Large intestine (tissue), 3 donors: ENCODE measurements around the gene CHD3. TPM values are rescaled to one million over a fixed set of nuclear protein-coding genes. Genes with fewer than 3 reads are reported as not detected.

Experiments used
- DNase-seq, 2 donors: peaks; one replicate each; pipeline versions ENCODE4 v3.0.0 to v3.0.0-alpha.2; 2013
- H3K27ac ChIP-seq: one replicate; pipeline ENCODE4 v1.5.1; 2013; ENCODE audit warnings: low read length
- H3K27me3 ChIP-seq: 2 replicates; pipeline ENCODE4 v1.6.1; 2013; ENCODE audit warnings: low read length; ENCODE audit not compliant: control insufficient read depth, insufficient read depth
- H3K36me3 ChIP-seq: 2 replicates; pipeline ENCODE4 v1.6.1; 2013; ENCODE audit warnings: low read length; ENCODE audit not compliant: control insufficient read depth, insufficient read depth
- H3K4me1 ChIP-seq: one replicate; pipeline ENCODE4 v1.6.1; 2013; ENCODE audit warnings: low read length; ENCODE audit not compliant: control insufficient read depth, insufficient read depth
- H3K4me3 ChIP-seq: one replicate; pipeline ENCODE4 v1.5.1; 2013; ENCODE audit warnings: low read length
- H3K9me3 ChIP-seq: one replicate; pipeline ENCODE4 v1.6.1; 2013; ENCODE audit warnings: mild to moderate bottlenecking, low read depth, low read length, moderate library complexity; ENCODE audit not compliant: control insufficient read depth
- WGBS: methylation state at CpG from one replicate; pipeline ENCODE4 v1.1.5; 2013; ENCODE audit warnings: low lambda C conversion rate; ENCODE audit not compliant: insufficient coverage; 5-methylcytosine and 5-hydroxymethylcytosine counted together
- polyA plus RNA-seq: library from polyadenylated mRNA; unstranded; fragments of 120-200 nt; gene quantifications from one replicate; pipeline ENCODE4 v1.2.1, GENCODE V29; 2013

CHD3 gene
- polyA plus RNA-seq, 1 donor: 73.8 TPM

DNA sequence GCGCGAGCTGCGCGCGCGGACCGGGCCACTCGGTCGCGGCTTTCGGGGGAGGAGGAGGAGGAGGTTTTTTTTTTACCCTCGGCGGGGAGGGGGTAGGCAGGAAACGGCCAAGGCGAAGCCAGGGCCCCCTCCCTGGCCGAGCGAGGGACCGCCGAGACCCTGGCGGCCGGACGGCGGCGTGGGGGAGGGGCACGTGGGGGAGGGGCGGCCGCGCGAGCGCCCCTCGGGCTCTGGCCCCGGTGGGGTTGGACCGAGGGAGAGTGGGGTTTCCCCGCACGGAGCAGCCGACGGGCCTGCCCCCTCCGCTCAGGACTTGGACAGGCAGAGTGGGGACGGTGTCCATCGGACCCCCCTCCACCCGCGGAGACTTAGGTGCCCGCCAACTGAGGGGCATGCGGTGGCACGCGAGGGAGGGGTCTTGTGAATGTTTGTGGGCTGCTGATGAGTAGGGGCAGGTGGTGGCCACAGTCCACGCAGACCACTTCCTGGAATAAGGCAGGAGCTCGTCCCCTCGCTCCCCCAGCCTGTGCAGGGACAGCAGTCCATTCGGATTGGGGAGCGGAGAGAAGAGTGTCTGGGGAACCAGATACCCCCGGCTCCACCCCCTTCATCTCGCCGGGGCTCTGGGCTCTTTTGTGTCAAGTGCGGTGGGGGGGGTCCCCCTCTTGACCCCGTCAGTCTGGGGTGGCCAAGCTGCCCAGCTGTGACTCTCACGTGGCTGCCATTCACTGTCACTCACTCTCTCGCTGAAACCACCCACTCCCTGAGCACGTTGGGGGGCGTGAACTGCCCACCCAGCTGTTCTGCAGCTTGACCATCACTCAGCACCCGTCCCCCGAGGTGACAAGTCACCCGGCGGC lies 3.0 kb upstream of the CHD3 start:
- WGBS: no CpG with 5 or more reads among the region's 64 CpGs
- Histone ChIP-seq H3K4me1 (peaks cover 58% of the 10 kb centered on the region), H3K27ac (peak overlapping the region; percentile 87)

GRCh38 chr17:7886227-7887037 lies 2.2 kb upstream of the CHD3 start:
- peak in 1 of 2 donors; percentile 61 for DNase-seq
- H3K4me3 ChIP-seq: peak overlapping the region; percentile 79
- no CpG with 5 or more reads among the region's 30 CpGs for WGBS

More for the DNA sequence above, 3.0 kb upstream of the CHD3 start:
- peaks cover 16% of the 10 kb centered on the region for H3K36me3 ChIP-seq
- H3K9me3 ChIP-seq: no peaks in the 10 kb centered on the region
- no peaks in the 10 kb centered on the region for H3K27me3 ChIP-seq
- peak; percentile 41 to 71 for DNase-seq
- H3K4me3 ChIP-seq: peak overlapping the region; percentile 79

GRCh38 chr17:7887038-7887481 lies 1.5 kb upstream of the CHD3 start:
- WGBS: 0% methylated on average over 5 of the region's 8 CpGs
- no peaks in the 10 kb centered on the region for H3K27me3 ChIP-seq
- peak overlapping the region; percentile 87 for H3K27ac ChIP-seq
- H3K36me3 ChIP-seq: peaks cover 19% of the 10 kb centered on the region
- H3K4me1 ChIP-seq: peaks cover 53% of the 10 kb centered on the region
- H3K4me3 ChIP-seq: peak overlapping the region; percentile 79
- H3K9me3 ChIP-seq: no peaks in the 10 kb centered on the region
- no peak for DNase-seq

More at GRCh38 chr17:7886227-7887037, 2.2 kb upstream of the CHD3 start:
- Histone ChIP-seq H3K9me3 (no peaks in the 10 kb centered on the region), H3K4me1 (peaks cover 58% of the 10 kb centered on the region), H3K27me3 (no peaks in the 10 kb centered on the region), H3K27ac (peak overlapping the region; percentile 87), H3K36me3 (peaks cover 15% of the 10 kb centered on the region)

GRCh38 chr17:7887482-7888183 lies 956 bp upstream of the CHD3 start:
- WGBS: no CpG with 5 or more reads among the region's 35 CpGs
- H3K36me3 ChIP-seq: peaks cover 20% of the 10 kb centered on the region

DNA sequence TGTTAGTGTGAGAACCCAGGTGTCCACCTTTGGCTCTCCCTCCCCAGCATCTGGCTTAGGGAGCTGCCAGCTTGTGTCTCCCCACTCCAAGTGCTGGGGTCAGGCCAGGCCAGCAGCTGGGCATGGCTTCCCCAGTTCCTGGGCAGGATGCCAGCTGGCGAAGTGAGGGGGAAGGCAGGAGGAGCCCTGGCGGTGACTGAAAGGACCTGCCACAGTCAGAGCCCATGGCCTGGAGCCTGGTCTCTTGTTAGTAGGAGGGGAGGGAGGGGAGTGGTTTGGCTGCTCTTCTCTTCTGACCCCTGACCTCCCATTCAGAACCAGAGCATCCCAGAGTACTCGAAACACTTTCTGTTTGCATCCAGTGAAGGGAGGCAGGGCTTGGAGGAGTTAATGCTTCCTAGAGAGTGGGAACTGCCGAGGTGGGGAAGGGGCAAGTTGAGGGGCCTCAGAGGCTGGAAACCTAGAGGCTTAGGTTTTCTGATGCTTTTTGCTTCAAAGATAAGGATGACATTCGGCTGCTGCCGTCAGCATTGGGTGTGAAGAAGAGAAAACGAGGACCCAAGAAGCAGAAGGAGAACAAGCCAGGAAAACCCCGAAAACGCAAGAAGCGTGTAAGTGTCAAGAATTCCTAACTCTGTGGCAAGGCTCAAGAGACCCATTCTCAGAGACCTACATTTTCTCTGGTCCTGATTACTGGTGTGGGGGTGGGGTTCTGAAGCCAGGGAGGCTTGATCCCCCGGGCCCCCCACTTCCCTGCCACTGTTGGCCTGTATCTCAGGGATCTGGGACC lies 772 bp downstream of the CHD3 start:
- peaks cover 40% of the 10 kb centered on the region for H3K4me1 ChIP-seq
- H3K36me3 ChIP-seq: peaks cover 35% of the 10 kb centered on the region
- H3K27ac ChIP-seq: peak overlapping the region; percentile 87
- H3K27me3 ChIP-seq: no peaks in the 10 kb centered on the region
- H3K9me3 ChIP-seq: no peaks in the 10 kb centered on the region
- no CpG with 5 or more reads among the region's 11 CpGs for WGBS
- H3K4me3 ChIP-seq: no peak overlapping the region
- peak; percentile 76 to 79 for DNase-seq

More at GRCh38 chr17:7887482-7888183, 956 bp upstream of the CHD3 start:
- no peaks in the 10 kb centered on the region for H3K9me3 ChIP-seq
- DNase-seq: peak; percentile 90 to 94
- peak overlapping the region; percentile 79 for H3K4me3 ChIP-seq
- no peaks in the 10 kb centered on the region for H3K27me3 ChIP-seq
- H3K27ac ChIP-seq: peak overlapping the region; percentile 87
- peaks cover 48% of the 10 kb centered on the region for H3K4me1 ChIP-seq

- no peak overlapping the region for H3K4me3 ChIP-seq
- no peak overlapping the region for H3K27ac ChIP-seq
- H3K9me3 ChIP-seq: no peaks in the 10 kb centered on the region
- H3K27me3 ChIP-seq: no peaks in the 10 kb centered on the region
- 90% methylated on average over 3 of the region's 15 CpGs for WGBS
- no peak for DNase-seq
- H3K4me1 ChIP-seq: peaks cover 17% of the 10 kb centered on the region
- H3K36me3 ChIP-seq: peaks cover 65% of the 10 kb centered on the region
Measured at GRCh38 chr17:7893187-7893880, 4.7 kb downstream of the CHD3 start.

DNA sequence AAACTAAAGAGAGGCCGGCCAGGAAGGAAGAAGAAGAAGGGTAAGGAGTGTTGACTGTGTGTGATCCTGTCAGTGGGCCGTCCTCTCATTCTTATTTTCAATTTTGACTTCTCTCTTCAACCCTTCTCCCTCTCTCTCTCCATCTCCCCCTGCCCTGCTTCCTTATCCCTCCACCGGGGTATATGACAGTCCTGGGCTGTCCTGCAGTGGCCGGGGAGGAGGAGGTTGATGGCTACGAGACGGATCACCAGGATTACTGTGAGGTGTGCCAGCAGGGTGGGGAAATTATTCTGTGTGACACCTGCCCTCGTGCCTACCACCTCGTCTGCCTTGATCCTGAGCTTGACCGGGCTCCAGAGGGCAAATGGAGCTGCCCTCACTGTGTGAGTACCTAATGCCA lies 5.6 kb downstream of the CHD3 start:
- DNase-seq: no peak
- Histone ChIP-seq H3K27me3 (no peaks in the 10 kb centered on the region), H3K4me1 (peaks cover 8% of the 10 kb centered on the region), H3K9me3 (no peaks in the 10 kb centered on the region), H3K27ac (no peak overlapping the region), H3K36me3 (peaks cover 74% of the 10 kb centered on the region), H3K4me3 (no peak overlapping the region)
- no CpG with 5 or more reads among the region's 9 CpGs for WGBS

- DNase-seq: no peak
- H3K4me1 ChIP-seq: peaks cover 2% of the 10 kb centered on the region
- peaks cover 80% of the 10 kb centered on the region for H3K36me3 ChIP-seq
- no peak overlapping the region for H3K4me3 ChIP-seq
- H3K27me3 ChIP-seq: no peaks in the 10 kb centered on the region
- no peaks in the 10 kb centered on the region for H3K9me3 ChIP-seq
- H3K27ac ChIP-seq: no peak overlapping the region
- WGBS: no CpG with 5 or more reads among the region's 8 CpGs
Measured at GRCh38 chr17:7894866-7895265, 6.3 kb downstream of the CHD3 start.

DNA sequence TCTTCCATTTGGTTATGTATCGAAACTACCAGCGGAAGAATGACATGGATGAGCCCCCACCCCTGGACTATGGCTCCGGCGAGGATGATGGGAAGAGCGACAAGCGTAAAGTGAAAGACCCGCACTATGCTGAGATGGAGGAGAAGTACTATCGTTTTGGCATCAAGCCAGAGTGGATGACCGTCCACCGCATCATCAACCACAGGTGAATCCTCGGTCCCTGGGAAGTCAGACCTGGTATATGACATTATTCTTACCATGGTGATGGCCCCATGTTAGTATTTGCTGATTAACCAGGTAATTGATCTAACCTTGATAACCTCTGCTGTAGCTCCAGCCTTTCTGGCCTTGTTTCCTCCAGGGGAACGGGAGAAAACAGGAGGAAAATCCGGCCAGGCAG lies 8.5 kb downstream of the CHD3 start:
- H3K4me1 ChIP-seq: no peaks in the 10 kb centered on the region
- H3K9me3 ChIP-seq: no peaks in the 10 kb centered on the region
- no peaks in the 10 kb centered on the region for H3K27me3 ChIP-seq
- H3K27ac ChIP-seq: no peak overlapping the region
- peaks cover 81% of the 10 kb centered on the region for H3K36me3 ChIP-seq
- H3K4me3 ChIP-seq: no peak overlapping the region
- DNase-seq: no peak
- WGBS: 87% methylated on average over 4 of the region's 13 CpGs
